Neuronal stem cell (in vitro differentiated cells): ENCODE results near the gene HOXC10.
A peak's percentile ranks its signal among the peaks of the same experiment; 100 is the strongest.

Experiments
- DNase-seq: peaks from one replicate; pipeline ENCODE4 v3.0.0-alpha.2; 2013; ENCODE audit warnings: low spot score
- H2AFZ ChIP-seq: one replicate; pipeline ENCODE4 v1.6.1; 2013; ENCODE audit warnings: mild to moderate bottlenecking, low read length, inconsistent platforms
- H2AK5ac ChIP-seq: 2 replicates; pipeline ENCODE4 v1.6.1; 2013; ENCODE audit warnings: low read depth, mild to moderate bottlenecking, inconsistent platforms, low read length, moderate library complexity, mixed read lengths
- H2BK120ac ChIP-seq: 2 replicates; pipeline ENCODE4 v1.6.1; 2013; ENCODE audit warnings: low read depth, mild to moderate bottlenecking, inconsistent platforms, low read length, moderate library complexity, mixed read lengths
- H2BK12ac ChIP-seq: one replicate; pipeline ENCODE4 v1.6.1; 2013; ENCODE audit warnings: low read length, inconsistent platforms
- H2BK15ac ChIP-seq: 2 replicates; pipeline ENCODE4 v1.6.1; 2013; ENCODE audit warnings: mild to moderate bottlenecking, low read length, inconsistent platforms, mixed read lengths
- H2BK5ac ChIP-seq: one replicate; pipeline ENCODE4 v1.6.1; 2013; ENCODE audit warnings: inconsistent platforms, mild to moderate bottlenecking, low read length, moderate library complexity
- H3K14ac ChIP-seq: one replicate; pipeline ENCODE4 v1.6.1; 2013; ENCODE audit warnings: low read length, inconsistent platforms
- H3K18ac ChIP-seq: 2 replicates; pipeline ENCODE4 v1.6.1; 2013; ENCODE audit warnings: low read length, inconsistent platforms
- H3K23ac ChIP-seq: 2 replicates; pipeline ENCODE4 v1.6.1; 2013; ENCODE audit warnings: low read depth, mild to moderate bottlenecking, mixed read lengths, low read length, inconsistent platforms; ENCODE audit not compliant: poor library complexity
- H3K27ac ChIP-seq: replicated peaks from 3 replicates; pipeline ENCODE4 v1.5.1; 2013; ENCODE audit warnings: low read length, inconsistent platforms
- H3K27me3 ChIP-seq, 3 experiments: 2 replicates each; pipeline ENCODE4 v1.6.1; 2013; ENCODE audit warnings: low read length in 3 of 3, mild to moderate bottlenecking in 2 of 3, inconsistent platforms in 1 of 3, low read depth in 1 of 3, mixed read lengths in 1 of 3, moderate library complexity in 1 of 3; ENCODE audit not compliant: control insufficient read depth in 3 of 3, insufficient read depth in 3 of 3
- H3K36me3 ChIP-seq, 2 donors: replicated peaks in 1 of 2; 2 replicates each; pipeline ENCODE4 v1.6.1; 2013; ENCODE audit warnings: low read length in 2 of 2; ENCODE audit not compliant: control insufficient read depth in 2 of 2, insufficient read depth in 2 of 2
- H3K4ac ChIP-seq: 2 replicates; pipeline ENCODE4 v1.6.1; 2013; ENCODE audit warnings: inconsistent platforms, mild to moderate bottlenecking, low read length, moderate library complexity
- H3K4me1 ChIP-seq, 2 donors: 1 replicate in 1 of 2; 2 replicates in 1 of 2; pipeline ENCODE4 v1.6.1; 2013; ENCODE audit warnings: low read length in 2 of 2, low read depth in 1 of 2; ENCODE audit not compliant: control insufficient read depth in 2 of 2, insufficient read depth in 1 of 2
- H3K4me2 ChIP-seq: one replicate; pipeline ENCODE4 v1.6.1; 2013; ENCODE audit warnings: mild to moderate bottlenecking, low read length, inconsistent platforms; ENCODE audit not compliant: insufficient read depth, poor library complexity, severe bottlenecking
- H3K4me3 ChIP-seq, 2 donors: 2 replicates each; pipeline ENCODE4 v1.5.1; 2013; ENCODE audit warnings: low read length in 2 of 2, mild to moderate bottlenecking in 2 of 2, inconsistent platforms in 1 of 2, moderate library complexity in 1 of 2
- H3K79me1 ChIP-seq: one replicate; pipeline ENCODE4 v1.6.1; 2013; ENCODE audit warnings: low read depth, mild to moderate bottlenecking, inconsistent platforms, low read length, moderate library complexity
- H3K9ac ChIP-seq: one replicate; pipeline ENCODE4 v1.6.1; 2013; ENCODE audit warnings: mild to moderate bottlenecking, low read depth, low read length, inconsistent platforms; ENCODE audit not compliant: poor library complexity
- H3K9me3 ChIP-seq, 2 donors: replicated peaks in 1 of 2; 2 replicates each; pipeline versions ENCODE3 to v1.6.1; 2013; ENCODE audit warnings: low read length in 2 of 2, mild to moderate bottlenecking in 2 of 2, inconsistent platforms in 1 of 2, low read depth in 1 of 2, mixed read lengths in 1 of 2, moderate library complexity in 1 of 2; ENCODE audit not compliant: control insufficient read depth in 2 of 2, insufficient read depth in 1 of 2
- H4K8ac ChIP-seq: one replicate; pipeline ENCODE4 v1.6.1; 2013; ENCODE audit warnings: low read depth, mild to moderate bottlenecking, inconsistent platforms, low read length, moderate library complexity
- H4K91ac ChIP-seq: one replicate; pipeline ENCODE4 v1.6.1; 2013; ENCODE audit warnings: low read length, low read depth, mild to moderate bottlenecking, inconsistent platforms; ENCODE audit not compliant: poor library complexity
- WGBS, 2 donors: extraction: QIAGEN DNeasy Blood & Tissue Kit; methylation state at CpG; one replicate each; pipeline ENCODE4 v1.1.7; 2013; ENCODE audit warnings: missing lambda C conversion rate in 2 of 2, mixed read lengths in 1 of 2; ENCODE audit not compliant: insufficient read length in 2 of 2, insufficient replicate concordance in 1 of 2; ENCODE audit errors: extremely low coverage in 2 of 2; 5-methylcytosine and 5-hydroxymethylcytosine counted together

HOXC10 gene

GRCh38 chr12:53969588-53970259, 15.2 kb upstream of the HOXC10 start:
- no peak overlapping the region for H4K91ac ChIP-seq
- no peak overlapping the region for H3K4ac ChIP-seq
- H3K4me3 ChIP-seq = no peak overlapping the region
- H2BK15ac ChIP-seq = no peak overlapping the region
- H3K36me3 ChIP-seq = no peaks in the 10 kb centered on the region
- H3K18ac ChIP-seq = no peak overlapping the region
- no peak overlapping the region for H3K27ac ChIP-seq
- no peak for DNase-seq
- no peak overlapping the region for H2BK5ac ChIP-seq
- no peaks in the 10 kb centered on the region for H3K79me1 ChIP-seq
- no peak overlapping the region for H3K9ac ChIP-seq
- H2BK120ac ChIP-seq = no peak overlapping the region
- no peak overlapping the region for H2BK12ac ChIP-seq
- H3K9me3 ChIP-seq = peaks cover 0 to 10% of the 10 kb centered on the region in 2 donors
- no peak overlapping the region for H3K14ac ChIP-seq
- no peaks in the 10 kb centered on the region for H3K4me1 ChIP-seq
- H3K27me3 ChIP-seq = peaks cover 71 to 100% (median 100%) of the 10 kb centered on the region in 3 experiments
- WGBS, 2 donors = no CpG with 5 or more reads among the region's 12 CpGs
- H2AFZ ChIP-seq = no peak overlapping the region
- no peak overlapping the region for H4K8ac ChIP-seq
- H3K4me2 ChIP-seq = no peak overlapping the region
- H2AK5ac ChIP-seq = no peak overlapping the region
- H3K23ac ChIP-seq = no peak overlapping the region

GRCh38 chr12:53970451-53970850, 14.5 kb upstream of the HOXC10 start:
- no peaks in the 10 kb centered on the region for H3K4me1 ChIP-seq
- H2BK120ac ChIP-seq = no peak overlapping the region
- H3K23ac ChIP-seq = peak overlapping the region; percentile 47
- no peak overlapping the region for H2AK5ac ChIP-seq
- H4K8ac ChIP-seq = no peak overlapping the region
- no peak overlapping the region for H3K4me2 ChIP-seq
- H3K4me3 ChIP-seq = no peak overlapping the region
- no peaks in the 10 kb centered on the region for H3K79me1 ChIP-seq
- H3K9me3 ChIP-seq = peaks cover 0 to 10% of the 10 kb centered on the region in 2 donors
- H2BK15ac ChIP-seq = no peak overlapping the region
- no peak overlapping the region for H3K14ac ChIP-seq
- no peak overlapping the region for H3K27ac ChIP-seq
- no peak overlapping the region for H3K9ac ChIP-seq
- WGBS, 2 donors = no CpG with 5 or more reads among the region's 4 CpGs
- H3K18ac ChIP-seq = no peak overlapping the region
- no peak overlapping the region for H2BK5ac ChIP-seq
- no peak overlapping the region for H2BK12ac ChIP-seq
- no peaks in the 10 kb centered on the region for H3K36me3 ChIP-seq
- no peak overlapping the region for H3K4ac ChIP-seq
- H4K91ac ChIP-seq = no peak overlapping the region
- no peak for DNase-seq
- H3K27me3 ChIP-seq = peaks cover 77 to 100% (median 100%) of the 10 kb centered on the region in 3 experiments
- no peak overlapping the region for H2AFZ ChIP-seq

- peaks cover 82 to 100% (median 100%) of the 10 kb centered on the region in 3 experiments for H3K27me3 ChIP-seq
- H3K36me3 ChIP-seq = no peaks in the 10 kb centered on the region
- H3K23ac ChIP-seq = no peak overlapping the region
- H2BK12ac ChIP-seq = no peak overlapping the region
- no peak overlapping the region for H2BK15ac ChIP-seq
- DNase-seq = no peak
- no peak overlapping the region for H3K14ac ChIP-seq
- H3K4me3 ChIP-seq = no peak overlapping the region
- WGBS, 2 donors = no CpG with 5 or more reads among the region's 3 CpGs
- H3K4me2 ChIP-seq = no peak overlapping the region
- H3K27ac ChIP-seq = no peak overlapping the region
- H2AFZ ChIP-seq = no peak overlapping the region
- no peak overlapping the region for H4K91ac ChIP-seq
- H3K18ac ChIP-seq = no peak overlapping the region
- no peak overlapping the region for H2BK120ac ChIP-seq
- H3K9ac ChIP-seq = no peak overlapping the region
- H4K8ac ChIP-seq = no peak overlapping the region
- H2AK5ac ChIP-seq = no peak overlapping the region
- H3K9me3 ChIP-seq = peaks cover 0 to 13% of the 10 kb centered on the region in 2 donors
- H2BK5ac ChIP-seq = no peak overlapping the region
- H3K4ac ChIP-seq = no peak overlapping the region
- no peaks in the 10 kb centered on the region for H3K79me1 ChIP-seq
- H3K4me1 ChIP-seq = no peaks in the 10 kb centered on the region
Observed at GRCh38 chr12:53971129-53971528, 13.8 kb upstream of the HOXC10 start.

- no peak overlapping the region for H3K4ac ChIP-seq
- no peak overlapping the region for H3K27ac ChIP-seq
- peaks cover 0 to 14% of the 10 kb centered on the region in 2 donors for H3K9me3 ChIP-seq
- no peak overlapping the region for H3K4me3 ChIP-seq
- no peak for DNase-seq
- no peak overlapping the region for H2BK120ac ChIP-seq
- H2AK5ac ChIP-seq = no peak overlapping the region
- no peak overlapping the region for H3K9ac ChIP-seq
- no peak overlapping the region for H3K4me2 ChIP-seq
- no peak overlapping the region for H4K8ac ChIP-seq
- H3K27me3 ChIP-seq = peaks cover 80 to 100% (median 100%) of the 10 kb centered on the region in 3 experiments
- no peaks in the 10 kb centered on the region for H3K4me1 ChIP-seq
- H3K36me3 ChIP-seq = no peaks in the 10 kb centered on the region
- no peak overlapping the region for H3K18ac ChIP-seq
- no peak overlapping the region for H2AFZ ChIP-seq
- H4K91ac ChIP-seq = no peak overlapping the region
- WGBS, 2 donors = no CpG with 5 or more reads among the region's 2 CpGs
- H2BK15ac ChIP-seq = no peak overlapping the region
- H2BK5ac ChIP-seq = no peak overlapping the region
- H2BK12ac ChIP-seq = no peak overlapping the region
- H3K14ac ChIP-seq = no peak overlapping the region
- no peak overlapping the region for H3K23ac ChIP-seq
- H3K79me1 ChIP-seq = no peaks in the 10 kb centered on the region
Observed at GRCh38 chr12:53971686-53972085, 13.3 kb upstream of the HOXC10 start.
